Epithelial cell of proximal tubule (primary cell): Measurements from ENCODE around the gene PMIS2. TPM values are rescaled to one million over a fixed set of nuclear protein-coding genes. Genes with fewer than 3 reads are reported as not detected.
A peak's percentile ranks its signal among the peaks of the same experiment; 100 is the strongest.
"Not testable (repeated sequence)": the region's sequence is repeated elsewhere in the genome, so short reads cannot be mapped to it uniquely, and the experiment has no call there.

Experiments used
- DNase-seq: peaks from one replicate; pipeline ENCODE4 v3.0.0-alpha.2; 2011; ENCODE audit warnings: low read depth
- H3K4me3 ChIP-seq: 2 replicates; pipeline ENCODE4 v1.5.1; 2011; ENCODE audit warnings: low read depth, mild to moderate bottlenecking, low read length
- CTCF ChIP-seq: conservative IDR thresholded peaks from 2 replicates; pipeline ENCODE4 v1.5.1; 2012; ENCODE audit warnings: low read depth, mild to moderate bottlenecking, low read length
- total RNA-seq: library from RNA; depleted of rRNA; stranded (reverse); fragments of >200 nt; gene quantifications from 2 replicates; pipeline ENCODE4 v1.2.3, GENCODE V29; 2015

Gene PMIS2
- total RNA-seq, 1 donor from 2014 or later: not detected

- H3K4me3 ChIP-seq: no peak overlapping the region
- TF ChIP-seq CTCF: no peak
- DNase-seq: no peak
Observed at GRCh38 chr19:35601971-35602370, 16.0 kb downstream of the PMIS2 start.

GRCh38 chr19:35604436-35604835 lies 18.5 kb downstream of the PMIS2 start:
- DNase-seq, H3K4me3 ChIP-seq: not testable (repeated sequence)

- DNase-seq, H3K4me3 ChIP-seq: not testable (repeated sequence)
Observed at GRCh38 chr19:35607170-35607569, 21.2 kb downstream of the PMIS2 start.

- no peak overlapping the region for H3K4me3 ChIP-seq
- no peak for TF ChIP-seq CTCF
- DNase-seq: no peak
Observed at GRCh38 chr19:35607661-35608060, 21.7 kb downstream of the PMIS2 start.

- no peak overlapping the region for H3K4me3 ChIP-seq
- no peak for DNase-seq
- no peak for TF ChIP-seq CTCF
Observed at GRCh38 chr19:35608251-35608650, 22.3 kb downstream of the PMIS2 start.

- DNase-seq: no peak
- no peak overlapping the region for H3K4me3 ChIP-seq
- TF ChIP-seq CTCF: no peak
Observed at GRCh38 chr19:35609851-35610353, 23.9 kb downstream of the PMIS2 start.

GRCh38 chr19:35612224-35612558 lies 26.2 kb downstream of the PMIS2 start:
- H3K4me3 ChIP-seq: peak overlapping the region; percentile 76
- DNase-seq: no peak

More at GRCh38 chr19:35612224-35612558, 26.2 kb downstream of the PMIS2 start:
- TF ChIP-seq CTCF: no peak
